Stimulated activated CD4-positive, alpha-beta T cell treated with anti-CD3 and anti-CD28 coated beads, TNF-alpha, amount 100 ng/mL, for 24 hours (primary cell): ENCODE measurements around the gene TMEM126B.
A peak's percentile ranks its signal among the peaks of the same experiment; 100 is the strongest.
"Not testable (repeated sequence)": the region's sequence is repeated elsewhere in the genome, so short reads cannot be mapped to it uniquely, and the experiment has no call there.

Experiments used
- DNase-seq, 3 experiments: peaks; one replicate each; pipeline ENCODE4 v3.0.0-alpha.2; 2020; ENCODE audit warnings: low read depth in 3 of 3

TMEM126B gene

GRCh38 chr11:85647604-85648299 is 19.4 kb downstream of the TMEM126B start, which contains the start of gene TMEM126A:
Gene TMEM126A, plus strand, starts transcription at chr11:85647967. Its CDS starts 2,289 bp downstream, at chr11:85650256.
- DNase-seq = peak; percentile 85 to 93 (median 88)

- DNase-seq = no peak
Measured at GRCh38 chr11:85651118-85651517, 22.7 kb downstream of the TMEM126B start.

- no peak for DNase-seq
Measured at GRCh38 chr11:85652786-85653447, 24.5 kb downstream of the TMEM126B start.

- not testable (repeated sequence) for DNase-seq
Measured at GRCh38 chr11:85654343-85654742, 25.9 kb downstream of the TMEM126B start.

GRCh38 chr11:85656777-85657176 is 28.4 kb downstream of the TMEM126B start:
- DNase-seq = no peak

GRCh38 chr11:85658180-85658579 is 29.8 kb downstream of the TMEM126B start:
- no peak for DNase-seq

GRCh38 chr11:85661972-85662664 is 33.7 kb downstream of the TMEM126B start:
- DNase-seq = no peak

GRCh38 chr11:85663080-85663752 is 34.8 kb downstream of the TMEM126B start:
- no peak for DNase-seq

GRCh38 chr11:85663753-85664614 is 35.6 kb downstream of the TMEM126B start:
- DNase-seq = peak; percentile 75 to 83 (median 77)

- peak; percentile 90 to 95 (median 90) for DNase-seq
Measured at GRCh38 chr11:85664615-85665481, 36.5 kb downstream of the TMEM126B start, which contains the start of gene CREBZF. Gene CREBZF, minus strand, starts transcription at chr11:85665129. Its CDS starts 254 bp downstream, at chr11:85664875.

- no peak for DNase-seq
Measured at GRCh38 chr11:85665733-85666132, 37.3 kb downstream of the TMEM126B start.

- DNase-seq = no peak
Measured at GRCh38 chr11:85666687-85667086, 38.3 kb downstream of the TMEM126B start.

GRCh38 chr11:85668157-85668556 is 39.8 kb downstream of the TMEM126B start:
- DNase-seq = no peak

- not testable (repeated sequence) for DNase-seq
Measured at GRCh38 chr11:85670949-85671663, 42.7 kb downstream of the TMEM126B start.

- no peak for DNase-seq
Measured at GRCh38 chr11:85672105-85672902, 43.9 kb downstream of the TMEM126B start.

GRCh38 chr11:85673393-85673792 is 45.0 kb downstream of the TMEM126B start:
- no peak for DNase-seq

- no peak for DNase-seq
Measured at GRCh38 chr11:85679576-85679975, 51.2 kb downstream of the TMEM126B start.

GRCh38 chr11:85680897-85681296 is 52.5 kb downstream of the TMEM126B start:
- DNase-seq = no peak
